ENCODE measurements around the gene RFX2. TPM values are rescaled to one million over a fixed set of nuclear protein-coding genes. Genes with fewer than 3 reads are reported as not detected.
A peak's percentile ranks its signal among the peaks of the same experiment; 100 is the strongest.
"Not testable (repeated sequence)": the region's sequence is repeated elsewhere in the genome, so short reads cannot be mapped to it uniquely, and the experiment has no call there.

The RFX2 gene
- total and polyA plus RNA-seq, 2 donors from 2014 or later: 4.6 to 12.6 TPM

DNA sequence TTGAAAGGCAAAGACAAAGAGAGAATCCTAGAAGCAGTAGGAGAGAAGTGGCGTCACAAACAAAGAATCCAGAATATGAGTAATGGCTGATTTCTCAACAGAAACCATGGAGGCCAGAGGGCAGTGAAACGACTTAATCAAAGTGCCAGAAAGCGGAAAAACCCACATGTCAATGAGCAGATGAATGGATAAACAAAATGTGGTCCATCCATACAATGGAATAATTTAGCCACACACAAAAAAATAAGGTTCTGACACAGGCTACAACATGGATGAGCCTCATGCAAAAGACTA lies 80.1 kb downstream of the RFX2 start:
- no peaks in the 10 kb centered on the region for H3K36me3 ChIP-seq (ENCODE audit: control insufficient read depth in 2 of 3, insufficient read depth in 3 of 3, low read length in 3 of 3)
- H3K4me1 ChIP-seq (ENCODE audit: control insufficient read depth in 2 of 3, insufficient read depth in 2 of 3, low read depth in 1 of 3, low read length in 3 of 3): no peaks in the 10 kb centered on the region
- no peak overlapping the region for H3K27ac ChIP-seq (ENCODE audit: low read depth in 2 of 2, low read length in 2 of 2)
- no peaks in the 10 kb centered on the region for H3K27me3 ChIP-seq (ENCODE audit: control insufficient read depth, insufficient read depth, low read length)
- intact Hi-C loops (cut with DNase I): no loop called here
- H3K4me3 ChIP-seq (ENCODE audit: low read length in 3 of 3): no peak overlapping the region
- H3K9ac ChIP-seq (ENCODE audit: low read length in 3 of 3): no peak overlapping the region
- no peaks in the 10 kb centered on the region for H3K9me3 ChIP-seq (ENCODE audit: control insufficient read depth in 2 of 3, insufficient read depth in 1 of 3, low read length in 3 of 3)
- TF ChIP-seq, protein P1, sequence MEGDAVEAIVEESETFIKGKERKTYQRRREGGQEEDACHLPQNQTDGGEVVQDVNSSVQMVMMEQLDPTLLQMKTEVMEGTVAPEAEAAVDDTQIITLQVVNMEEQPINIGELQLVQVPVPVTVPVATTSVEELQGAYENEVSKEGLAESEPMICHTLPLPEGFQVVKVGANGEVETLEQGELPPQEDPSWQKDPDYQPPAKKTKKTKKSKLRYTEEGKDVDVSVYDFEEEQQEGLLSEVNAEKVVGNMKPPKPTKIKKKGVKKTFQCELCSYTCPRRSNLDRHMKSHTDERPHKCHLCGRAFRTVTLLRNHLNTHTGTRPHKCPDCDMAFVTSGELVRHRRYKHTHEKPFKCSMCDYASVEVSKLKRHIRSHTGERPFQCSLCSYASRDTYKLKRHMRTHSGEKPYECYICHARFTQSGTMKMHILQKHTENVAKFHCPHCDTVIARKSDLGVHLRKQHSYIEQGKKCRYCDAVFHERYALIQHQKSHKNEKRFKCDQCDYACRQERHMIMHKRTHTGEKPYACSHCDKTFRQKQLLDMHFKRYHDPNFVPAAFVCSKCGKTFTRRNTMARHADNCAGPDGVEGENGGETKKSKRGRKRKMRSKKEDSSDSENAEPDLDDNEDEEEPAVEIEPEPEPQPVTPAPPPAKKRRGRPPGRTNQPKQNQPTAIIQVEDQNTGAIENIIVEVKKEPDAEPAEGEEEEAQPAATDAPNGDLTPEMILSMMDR (IDR thresholded peaks at IDR 0.05; ENCODE audit: borderline replicate concordance, extremely low read depth, insufficient read depth): no peak
- FAIRE-seq (no peak), DNase-seq (no peak)

DNA sequence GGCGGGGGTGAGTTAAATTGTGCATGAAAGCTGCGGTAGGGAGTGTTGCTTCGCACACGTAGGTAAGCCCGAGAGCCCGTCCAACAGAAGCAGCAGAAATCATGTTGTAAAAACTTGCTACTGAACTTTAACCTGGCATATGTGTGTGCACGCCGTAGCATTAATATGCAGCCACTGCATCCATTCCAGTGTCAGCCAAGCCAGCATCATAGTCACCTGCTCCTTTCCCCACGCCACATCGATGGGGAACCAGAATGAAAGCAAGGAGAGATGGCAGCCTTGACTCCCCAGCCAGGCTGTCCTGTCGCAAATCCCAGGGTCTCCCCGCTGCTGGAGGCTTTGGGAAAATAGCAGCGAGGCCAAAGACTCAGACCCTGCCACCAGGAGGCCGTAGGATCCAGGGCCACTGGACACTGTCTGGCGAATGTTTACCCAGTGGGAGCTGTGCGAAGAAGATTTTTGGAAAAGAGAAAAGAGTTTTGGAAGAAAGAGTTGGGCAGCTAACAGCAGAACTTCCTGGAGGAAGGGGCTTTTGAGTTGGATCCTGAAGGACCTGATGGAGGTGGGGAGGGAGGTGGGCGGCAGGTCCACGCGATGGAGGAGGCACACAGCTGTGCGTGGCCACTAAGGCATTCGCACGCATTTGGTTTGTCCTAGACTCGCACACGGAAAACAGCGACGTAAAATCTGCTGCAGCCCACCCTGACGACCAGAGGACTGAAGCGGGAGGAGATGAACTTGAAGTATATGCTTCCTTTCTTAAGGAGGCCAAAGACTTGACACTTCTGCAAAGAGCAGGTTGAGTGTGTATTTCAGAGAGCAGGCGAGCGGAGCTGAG lies 83.7 kb downstream of the RFX2 start:
- H3K9me3 ChIP-seq (ENCODE audit: control insufficient read depth in 2 of 3, insufficient read depth in 1 of 3, low read length in 3 of 3): no peaks in the 10 kb centered on the region
- TF ChIP-seq, protein P1 (IDR thresholded peaks at IDR 0.05; ENCODE audit: borderline replicate concordance, extremely low read depth, insufficient read depth): no peak
- no peak overlapping the region for H3K27ac ChIP-seq (ENCODE audit: low read depth in 2 of 2, low read length in 2 of 2)
- no peaks in the 10 kb centered on the region for H3K36me3 ChIP-seq (ENCODE audit: control insufficient read depth in 2 of 3, insufficient read depth in 3 of 3, low read length in 3 of 3)
- H3K9ac ChIP-seq (ENCODE audit: low read length in 3 of 3): no peak overlapping the region
- no peaks in the 10 kb centered on the region for H3K27me3 ChIP-seq (ENCODE audit: control insufficient read depth, insufficient read depth, low read length)
- DNase-seq: peak in 2 of 5 donors; percentile 11 to 29
- H3K4me1 ChIP-seq (ENCODE audit: control insufficient read depth in 2 of 3, insufficient read depth in 2 of 3, low read depth in 1 of 3, low read length in 3 of 3): peaks cover 0 to 3% (median 0%) of the 10 kb centered on the region in 3 donors
- no peak overlapping the region for H3K4me3 ChIP-seq (ENCODE audit: low read length in 3 of 3)
- intact Hi-C loops (cut with DNase I): no loop called here
- no peak for FAIRE-seq

DNA sequence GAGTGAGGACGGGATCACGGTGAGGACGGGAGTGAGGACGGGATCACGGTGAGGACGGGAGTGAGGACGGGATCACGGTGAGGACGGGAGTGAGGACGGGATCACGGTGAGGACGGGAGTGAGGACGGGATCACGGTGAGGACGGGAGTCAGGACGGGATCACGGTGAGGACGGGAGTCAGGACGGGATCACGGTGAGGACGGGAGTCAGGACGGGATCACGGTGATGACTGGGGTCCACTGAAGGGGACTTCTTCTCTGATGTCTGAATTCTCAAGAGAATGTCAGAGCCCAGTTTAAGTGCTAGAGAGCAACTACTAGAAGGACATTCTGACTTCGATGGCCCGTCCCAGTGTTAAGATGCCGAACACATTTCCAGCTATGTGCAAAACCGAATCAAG lies 85.5 kb downstream of the RFX2 start:
- H3K4me1 ChIP-seq (ENCODE audit: control insufficient read depth in 2 of 3, insufficient read depth in 2 of 3, low read depth in 1 of 3, low read length in 3 of 3); FAIRE-seq; H3K9me3 ChIP-seq (ENCODE audit: control insufficient read depth in 2 of 3, insufficient read depth in 1 of 3, low read length in 3 of 3); H3K4me3 ChIP-seq (ENCODE audit: low read length in 3 of 3); H3K27me3 ChIP-seq (ENCODE audit: control insufficient read depth, insufficient read depth, low read length); H3K36me3 ChIP-seq (ENCODE audit: control insufficient read depth in 2 of 3, insufficient read depth in 3 of 3, low read length in 3 of 3); H3K27ac ChIP-seq (ENCODE audit: low read depth in 2 of 2, low read length in 2 of 2); H3K9ac ChIP-seq (ENCODE audit: low read length in 3 of 3); intact Hi-C loops (cut with DNase I): not testable (repeated sequence)
- peak in 1 of 5 donors; percentile 28 for DNase-seq

DNA sequence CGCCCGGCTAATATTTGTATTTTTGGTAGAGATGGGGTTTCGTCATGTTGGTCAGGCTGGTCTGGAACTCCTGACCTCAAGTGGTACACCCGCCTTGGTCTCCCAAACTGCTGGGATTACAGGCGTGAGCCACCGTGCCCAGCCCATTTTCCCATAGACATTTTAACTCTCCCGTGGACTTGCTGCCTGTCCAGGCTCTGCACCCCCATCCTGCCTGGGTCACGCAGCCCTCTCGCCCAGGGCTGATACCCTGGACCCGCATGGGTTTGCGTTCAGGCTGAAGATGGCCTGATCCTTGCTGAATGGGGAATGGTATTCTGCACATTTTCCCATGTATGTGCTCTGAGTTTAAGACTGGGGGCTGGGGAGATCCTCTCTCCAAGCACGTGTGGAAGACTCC lies 86.4 kb downstream of the RFX2 start:
- peak in 1 of 5 donors; percentile 50 for DNase-seq
- Histone ChIP-seq H3K4me1 (ENCODE audit: control insufficient read depth in 2 of 3, insufficient read depth in 2 of 3, low read depth in 1 of 3, low read length in 3 of 3) (peaks cover 0 to 3% (median 0%) of the 10 kb centered on the region in 3 donors), H3K9me3 (ENCODE audit: control insufficient read depth in 2 of 3, insufficient read depth in 1 of 3, low read length in 3 of 3) (no peaks in the 10 kb centered on the region), H3K4me3 (ENCODE audit: low read length in 3 of 3) (no peak overlapping the region), H3K36me3 (ENCODE audit: control insufficient read depth in 2 of 3, insufficient read depth in 3 of 3, low read length in 3 of 3) (no peaks in the 10 kb centered on the region), H3K27me3 (ENCODE audit: control insufficient read depth, insufficient read depth, low read length) (no peaks in the 10 kb centered on the region), H3K27ac (ENCODE audit: low read depth in 2 of 2, low read length in 2 of 2) (no peak overlapping the region), H3K9ac (ENCODE audit: low read length in 3 of 3) (no peak overlapping the region)
- intact Hi-C loops (cut with DNase I): no loop called here
- TF ChIP-seq, protein P1 (IDR thresholded peaks at IDR 0.05; ENCODE audit: borderline replicate concordance, extremely low read depth, insufficient read depth): no peak
- FAIRE-seq: no peak

All from kidney (tissue), 14 donors.